Renal cortical epithelial cell (primary cell): ENCODE results near the gene IKBKG. TPM values are rescaled to one million over a fixed set of nuclear protein-coding genes. Genes with fewer than 3 reads are reported as not detected.
"Not testable (repeated sequence)": the region's sequence is repeated elsewhere in the genome, so short reads cannot be mapped to it uniquely, and the experiment has no call there.

ENCODE experiments used
- DNase-seq: peaks from one replicate; pipeline ENCODE4 v3.0.0-alpha.2; 2011; ENCODE audit warnings: low read depth
- total RNA-seq: library from RNA; depleted of rRNA; stranded (reverse); fragments of >200 nt; gene quantifications from 2 replicates; pipeline ENCODE4 v1.2.3, GENCODE V29; 2014

The IKBKG gene
- total RNA-seq, 1 donor from 2014 or later = 17.9 TPM

DNA sequence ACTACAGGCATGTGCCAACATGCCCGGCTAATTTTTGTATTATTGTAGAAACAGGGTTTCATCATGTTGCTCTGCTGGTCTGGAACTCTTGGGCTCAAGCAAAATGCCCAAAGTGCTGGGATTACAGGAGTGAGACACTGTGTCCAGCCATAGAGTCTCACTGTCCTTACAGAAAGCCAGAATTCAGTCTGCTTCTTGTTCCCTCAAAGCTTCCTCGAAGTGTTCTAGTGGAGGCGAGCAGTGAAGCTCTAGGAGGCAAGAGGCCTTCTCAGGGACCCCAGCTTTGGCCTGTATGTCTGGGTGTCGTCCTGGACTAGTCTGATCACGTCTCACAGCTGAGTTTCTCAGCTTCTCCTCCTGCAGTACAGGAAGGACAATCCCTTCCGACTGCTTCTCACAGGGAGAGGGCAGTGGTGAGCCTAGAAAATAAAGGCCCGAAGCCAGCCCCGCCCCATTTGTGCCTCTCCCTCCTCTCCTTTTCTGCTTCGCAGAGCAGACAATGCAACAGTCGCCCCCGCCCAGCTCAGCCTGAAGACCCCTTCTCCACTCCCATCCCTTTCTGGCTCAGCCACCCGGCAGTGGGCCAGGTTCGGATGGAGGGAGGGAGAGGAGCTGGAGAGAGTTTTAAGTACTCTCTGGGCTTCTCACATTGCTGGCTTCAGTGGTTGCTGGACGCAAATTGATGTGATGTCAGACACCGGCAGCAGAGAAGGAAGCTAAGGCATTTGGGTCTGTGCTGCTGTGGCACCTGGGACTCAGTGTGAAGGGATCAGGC lies 20.3 kb upstream of the IKBKG start:
- peak; percentile 68 for DNase-seq

DNA sequence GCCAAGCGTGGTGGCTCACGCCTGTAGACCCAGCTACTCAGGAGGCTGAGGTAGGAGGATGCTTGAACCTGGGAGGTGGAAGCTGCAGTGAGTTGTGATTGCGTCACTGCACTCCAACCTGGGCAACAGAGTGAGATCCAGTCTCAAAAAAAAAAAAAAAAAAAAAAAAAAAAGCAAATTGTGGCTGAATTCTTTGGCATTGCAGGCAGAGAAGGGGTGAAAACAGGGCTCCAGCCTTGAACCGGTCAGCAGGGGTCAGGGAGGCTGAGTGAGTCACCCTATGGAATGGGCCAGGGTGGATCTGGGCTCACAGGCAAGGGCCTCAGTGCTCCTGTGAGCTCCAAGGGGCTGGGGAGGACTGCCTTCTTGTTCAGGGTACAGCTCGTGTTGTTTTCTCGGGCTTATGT lies 18.2 kb upstream of the IKBKG start:
- peak; percentile 27 for DNase-seq

DNA sequence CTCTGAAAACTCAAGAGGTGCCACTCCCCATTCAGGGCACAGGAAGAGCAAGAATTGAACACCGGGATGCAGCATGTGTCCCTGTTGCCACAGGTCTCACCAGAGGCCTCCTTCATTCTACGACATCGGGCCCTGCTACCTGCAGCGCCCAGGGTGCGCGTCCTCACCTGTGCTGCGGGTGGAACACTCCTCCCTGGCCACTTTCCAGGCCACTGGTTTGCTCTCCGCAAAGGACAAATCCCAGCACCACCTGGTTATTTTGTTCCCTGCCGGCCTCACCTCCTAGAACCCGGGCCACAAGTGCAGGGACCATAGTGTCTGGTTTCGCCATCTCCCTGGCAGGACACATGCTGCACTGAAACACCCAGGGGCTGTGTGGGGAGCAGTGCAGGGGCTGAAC lies 17.1 kb upstream of the IKBKG start:
- DNase-seq = no peak

DNA sequence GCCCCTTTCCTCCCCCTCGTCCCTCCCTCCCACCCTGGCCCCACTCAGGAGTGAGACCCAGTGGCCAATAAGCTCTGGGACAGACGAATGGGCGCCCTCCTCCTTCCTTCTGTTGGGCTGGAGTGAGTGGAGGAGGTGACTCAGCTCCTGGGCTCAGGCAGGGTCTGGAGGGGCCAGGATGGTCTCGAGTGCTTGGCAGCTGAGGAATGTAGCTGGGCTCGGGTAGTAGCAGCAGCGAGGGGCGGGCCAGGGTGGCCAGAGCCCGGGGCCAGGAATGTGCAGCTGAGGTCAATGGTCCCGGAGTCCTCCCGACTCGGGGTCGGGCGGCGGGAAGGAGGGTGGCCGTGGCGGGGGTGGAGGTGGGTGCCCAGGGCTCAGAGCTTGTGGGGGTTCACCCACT lies 15.8 kb upstream of the IKBKG start:
- peak; percentile 65 for DNase-seq

DNA sequence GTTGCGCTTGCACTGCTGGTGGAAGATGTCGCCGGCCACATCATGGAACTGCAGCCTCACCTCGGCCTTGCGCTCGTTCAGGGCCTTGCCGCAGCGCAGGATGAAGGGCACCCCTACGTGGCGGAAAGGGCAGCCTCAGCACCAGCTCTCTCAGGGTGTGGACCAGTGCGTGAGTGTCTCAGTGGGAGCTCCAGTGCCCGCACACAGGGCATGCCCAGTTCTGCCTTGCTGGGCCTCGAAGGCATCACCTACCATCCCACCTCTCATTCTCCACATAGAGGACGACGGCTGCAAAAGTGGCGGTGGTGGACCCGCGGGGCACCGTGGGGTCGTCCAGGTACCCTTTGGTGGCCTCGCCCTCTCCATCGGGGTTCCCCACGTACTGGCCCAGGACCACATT lies 14.7 kb upstream of the IKBKG start:
- no peak for DNase-seq

DNA sequence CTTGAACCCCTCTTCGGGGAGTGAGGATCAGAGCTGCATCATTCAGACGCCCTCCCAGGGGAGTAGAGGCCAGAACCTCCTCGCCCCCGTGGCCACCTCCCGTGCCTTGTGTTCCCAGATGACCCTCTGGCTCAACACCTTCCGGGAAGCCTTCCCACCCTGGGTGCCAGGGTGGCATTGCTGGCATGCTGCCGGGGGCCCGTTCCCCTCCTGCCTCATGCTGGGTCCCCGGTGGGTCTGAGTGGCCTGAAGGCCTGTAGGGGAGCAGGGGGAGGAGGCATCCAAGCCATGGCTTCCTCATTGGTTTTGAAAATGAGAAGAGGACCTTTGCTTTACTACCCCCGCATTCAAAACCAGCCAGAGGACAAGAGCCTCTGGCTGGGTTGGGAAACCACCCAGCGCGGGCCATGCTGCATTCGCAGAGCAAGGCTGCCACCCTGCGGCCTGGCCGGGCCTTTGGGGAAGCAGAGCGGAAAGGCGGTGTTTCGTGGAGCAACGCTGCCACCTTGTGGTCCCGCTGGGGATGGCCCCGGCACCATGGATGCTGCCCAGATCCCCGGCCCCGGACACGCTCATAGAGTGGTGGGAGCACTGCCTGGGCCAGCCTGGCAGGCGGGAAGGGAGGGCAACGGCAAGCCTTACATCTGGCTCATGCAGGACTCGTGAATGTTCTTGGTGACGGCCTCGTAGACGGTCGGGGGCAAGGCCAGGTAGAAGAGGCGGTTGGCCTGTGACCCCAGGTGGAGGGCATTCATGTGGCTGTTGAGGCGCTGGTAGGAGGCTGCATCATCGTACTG lies 12.7 kb upstream of the IKBKG start:
- DNase-seq = peak; percentile 51

DNA sequence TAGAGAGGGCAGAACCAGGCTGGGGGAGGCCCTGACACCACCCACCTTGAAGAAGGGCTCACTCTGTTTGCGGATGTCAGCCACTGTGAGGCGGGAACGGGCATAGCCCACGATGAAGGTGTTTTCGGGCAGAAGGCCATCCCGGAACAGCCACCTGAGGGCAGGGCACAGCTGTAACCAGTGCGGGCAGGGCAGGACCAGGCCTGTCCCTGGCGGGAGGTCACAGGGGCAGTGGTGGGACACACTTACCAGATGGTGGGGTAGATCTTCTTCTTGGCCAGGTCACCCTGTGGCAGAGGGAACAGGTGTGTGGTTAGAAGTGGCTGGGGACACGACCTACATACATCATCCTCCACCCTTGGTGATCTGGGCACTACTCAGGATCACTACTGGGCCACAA lies 11.5 kb upstream of the IKBKG start:
- DNase-seq = no peak

DNA sequence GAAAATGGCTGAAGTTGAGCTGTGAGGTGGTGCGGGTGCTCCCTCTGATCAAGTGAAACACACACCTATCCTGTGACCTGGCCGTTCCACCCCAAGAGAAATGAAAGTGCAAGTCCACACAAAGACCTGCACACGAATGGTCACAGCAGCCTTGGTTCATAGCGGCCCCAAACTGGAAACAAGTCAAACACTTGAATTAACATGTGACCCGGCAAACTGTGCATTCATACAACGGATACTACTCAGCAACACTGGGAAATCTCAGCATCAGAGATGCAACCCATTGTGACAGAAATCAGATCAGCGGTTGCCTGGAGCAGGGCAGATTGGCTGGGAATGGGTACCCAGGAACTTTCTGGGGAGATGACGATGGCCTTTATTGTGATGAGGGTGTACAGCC lies 8.3 kb upstream of the IKBKG start:
- DNase-seq = no peak

DNA sequence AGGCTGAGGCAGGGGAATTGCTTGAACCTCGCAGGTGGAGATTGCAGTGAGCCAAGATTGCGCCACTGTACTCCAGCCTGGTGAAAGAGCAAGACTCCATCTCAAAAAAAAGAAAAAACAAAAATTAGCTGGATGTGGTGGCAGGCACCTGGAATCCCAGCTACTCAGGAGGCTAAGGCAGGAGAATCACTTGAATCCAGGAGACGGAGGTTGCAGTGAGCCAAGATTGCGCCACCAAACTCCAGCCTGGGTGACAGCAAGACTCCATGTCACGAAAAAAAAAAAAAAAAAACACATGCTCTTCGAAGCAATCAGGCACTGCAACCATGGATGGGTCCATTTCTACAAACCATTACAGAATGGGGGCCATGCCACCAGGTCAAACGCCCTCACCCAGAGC lies 7.1 kb upstream of the IKBKG start:
- DNase-seq = not testable (repeated sequence)

DNA sequence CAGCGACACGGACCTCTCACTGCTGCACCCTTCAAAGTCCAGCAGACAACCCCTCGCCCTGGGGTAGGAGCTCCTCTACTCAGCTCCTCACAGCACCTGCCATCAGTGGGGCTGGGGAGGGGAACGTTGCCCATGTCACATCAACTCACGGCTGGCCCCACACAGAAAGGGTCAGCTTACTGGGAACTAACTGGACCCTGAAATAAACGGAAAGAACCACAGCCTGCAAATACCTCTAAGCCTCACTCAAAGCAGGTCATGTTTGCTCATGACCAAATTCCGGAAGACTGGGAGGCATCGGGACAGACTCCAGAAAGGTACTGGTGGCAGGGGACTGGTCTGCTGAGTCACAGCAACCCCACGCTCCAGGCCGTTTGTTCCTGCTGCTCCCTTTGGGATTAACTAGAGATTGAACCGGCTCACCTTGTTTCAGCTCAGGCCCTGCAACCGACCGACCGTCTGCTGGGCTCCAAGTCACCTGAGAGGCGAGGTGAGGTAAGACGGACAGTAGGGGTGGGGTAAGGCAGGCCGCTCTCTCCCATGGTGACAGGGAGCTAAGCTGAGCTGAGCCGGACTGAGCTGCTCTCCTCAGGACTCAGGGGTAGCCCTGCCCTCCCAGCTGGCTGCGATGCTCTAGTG lies 6.4 kb upstream of the IKBKG start:
- peak; percentile 68 for DNase-seq

DNA sequence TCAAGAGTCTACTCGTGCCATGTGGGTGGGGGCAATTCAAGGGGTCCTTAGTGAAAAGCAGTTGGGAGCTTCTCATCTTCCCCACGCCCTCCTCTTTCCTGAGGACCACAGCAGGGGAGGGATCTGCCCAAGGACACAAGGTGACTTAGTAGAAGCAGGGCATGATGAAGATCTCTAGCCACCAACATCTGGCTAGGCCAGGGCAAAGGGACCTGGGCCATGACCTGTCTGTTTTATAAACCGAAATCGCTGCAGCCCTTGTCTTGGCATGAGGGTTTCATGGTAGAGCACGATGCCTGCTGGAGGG lies 5.9 kb upstream of the IKBKG start:
- no peak for DNase-seq

DNA sequence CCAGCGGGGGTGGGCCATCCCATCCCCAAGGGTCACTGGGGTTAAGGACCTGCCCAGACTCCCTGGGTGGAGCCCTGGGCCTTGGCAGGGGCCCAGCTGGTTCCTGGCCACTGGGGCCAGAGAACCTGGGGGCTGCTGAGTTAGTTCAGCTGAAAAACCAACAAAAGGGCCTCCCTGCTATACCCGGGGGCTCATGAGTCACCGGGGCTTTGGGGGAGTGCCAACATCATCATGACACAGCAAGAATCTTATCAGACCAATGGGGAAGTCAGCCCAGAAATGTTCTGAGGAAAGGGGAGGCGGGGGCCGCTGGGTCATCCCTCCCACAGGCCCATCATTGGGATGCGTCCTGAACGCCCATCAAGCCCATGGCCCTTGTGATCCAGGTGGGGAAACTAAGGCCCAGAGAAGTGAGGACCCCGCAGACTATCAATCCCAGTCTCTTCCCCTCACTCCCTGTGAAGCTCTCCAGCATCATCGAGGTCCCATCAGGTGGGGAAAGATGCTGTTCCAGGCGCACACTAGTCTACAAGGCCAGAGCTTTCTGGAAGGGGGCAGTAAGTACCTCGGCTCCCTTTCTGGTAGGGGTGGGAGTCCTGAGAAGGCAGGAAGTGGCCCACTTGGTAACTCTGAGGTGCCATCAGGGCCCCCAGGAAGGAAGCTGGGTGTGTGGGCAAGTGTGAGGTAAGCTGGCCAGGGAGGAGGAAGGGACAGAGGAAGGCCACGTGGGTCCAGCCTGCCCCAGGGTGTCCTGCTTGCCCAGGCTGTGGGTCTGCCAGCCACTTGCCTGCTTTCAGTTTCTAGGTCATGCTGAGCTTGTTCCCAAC lies 5.3 kb upstream of the IKBKG start:
- peak; percentile 81 for DNase-seq

DNA sequence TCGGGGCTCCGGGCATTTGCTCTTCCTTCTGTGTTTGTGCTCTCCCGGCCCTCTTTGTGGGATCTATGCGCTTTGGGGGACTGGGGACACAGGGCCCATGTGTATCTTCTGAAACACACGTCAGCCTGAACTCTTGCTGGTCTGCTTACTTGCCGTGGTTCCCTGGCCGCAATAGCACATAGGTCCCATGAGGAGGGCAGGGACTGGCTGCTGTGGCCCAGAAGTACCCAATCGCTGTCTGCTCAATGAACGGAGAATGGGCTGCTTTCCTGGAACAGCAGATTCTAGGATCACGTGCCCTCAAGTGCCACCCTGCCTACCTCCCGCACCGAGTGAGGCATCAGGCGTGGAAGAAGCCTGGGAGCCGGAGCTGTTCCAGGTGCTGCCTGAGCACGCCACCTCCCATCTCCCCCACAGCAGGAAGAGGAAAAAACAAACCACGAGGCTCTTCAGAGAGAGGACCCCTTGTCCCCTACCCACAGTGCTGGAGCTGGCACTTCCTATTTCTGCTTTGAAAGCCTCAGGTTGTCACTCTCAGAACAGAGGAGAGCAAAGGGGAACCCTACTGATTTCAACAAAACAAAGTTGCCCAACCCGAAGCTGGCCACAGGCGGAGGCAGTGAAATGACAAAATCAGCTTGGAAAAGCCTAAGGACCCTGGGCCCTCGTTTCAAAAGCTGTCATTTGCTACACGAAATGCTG lies 4.5 kb upstream of the IKBKG start:
- DNase-seq = peak; percentile 8

DNA sequence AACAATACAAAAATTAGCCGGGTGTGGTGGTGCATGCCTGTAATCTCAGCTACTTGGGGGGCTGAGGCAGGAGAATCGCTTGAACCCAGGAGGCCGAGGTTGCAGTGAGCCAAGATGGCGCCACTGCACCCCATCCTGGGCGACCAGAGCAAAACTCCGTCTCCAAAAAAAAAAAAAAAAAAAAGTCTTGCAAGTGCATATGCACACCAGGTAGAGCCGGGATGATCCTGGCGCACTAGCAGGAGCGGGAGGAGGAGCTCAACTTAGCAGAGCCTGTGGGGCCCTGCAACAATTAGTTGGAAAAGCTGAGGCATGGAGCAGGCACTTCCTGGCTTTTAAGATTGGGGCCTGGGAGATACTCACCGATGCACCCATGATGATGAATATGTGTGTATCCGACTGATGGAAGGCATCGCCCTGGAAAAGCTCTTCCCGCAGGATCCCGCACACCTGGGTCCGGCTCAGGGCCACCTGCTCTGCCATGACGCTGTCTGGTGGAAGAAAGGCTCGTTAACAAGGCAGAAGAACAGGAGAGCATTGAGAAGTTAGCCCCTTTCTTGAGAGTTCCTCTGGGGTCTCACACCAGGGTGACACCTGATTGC lies 1.6 kb upstream of the IKBKG start:
- no peak for DNase-seq

DNA sequence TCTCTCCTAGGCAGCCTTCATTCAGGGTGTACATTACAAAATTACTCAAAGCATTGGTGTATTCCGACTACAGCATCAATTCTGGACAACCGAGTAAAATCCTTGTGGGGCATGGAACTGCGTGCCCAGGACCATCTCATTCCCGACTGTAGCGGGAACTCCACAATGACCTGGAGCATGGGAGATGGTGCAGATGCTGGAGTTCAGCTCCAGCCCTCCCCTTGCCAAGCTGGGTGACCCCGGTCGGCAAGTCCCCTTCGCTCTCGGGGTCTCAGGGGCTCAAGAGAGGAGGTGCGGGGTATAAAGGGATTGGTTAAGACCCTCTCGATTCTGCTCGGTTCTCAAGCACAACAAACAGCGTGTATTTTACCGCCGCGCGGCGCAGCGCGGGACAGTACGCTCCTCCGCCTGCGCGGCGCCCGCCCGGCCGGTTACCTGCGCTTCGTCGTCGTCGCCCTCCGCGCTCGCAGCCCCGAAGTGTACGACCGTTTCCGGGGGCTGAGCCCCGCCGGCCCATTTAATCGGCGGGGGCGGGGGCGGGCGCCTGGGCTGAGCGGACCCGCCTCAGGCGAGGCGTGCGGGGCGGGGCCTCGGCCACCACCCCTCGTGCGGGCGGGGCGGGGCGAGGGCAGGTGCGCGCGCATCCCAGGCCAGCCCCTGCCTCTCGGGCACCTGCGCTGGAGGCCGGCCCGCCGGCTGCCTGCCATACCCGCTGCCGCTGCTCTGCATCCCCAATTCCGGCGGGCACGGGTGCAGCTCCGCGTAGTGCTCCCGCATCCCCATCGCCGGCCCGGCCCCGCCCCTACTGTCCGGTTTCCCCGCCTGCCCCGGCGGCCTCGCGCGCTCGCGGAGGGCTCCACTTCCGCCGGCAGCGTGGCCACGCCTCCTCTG lies 821 bp upstream of the IKBKG start, which contains the start of gene G6PD:
TSS of gene G6PD (minus strand) at position 493 of the 891 bp plus-strand sequence. CDS start 691 bp downstream, outside the sequence.
- DNase-seq = no peak

DNA sequence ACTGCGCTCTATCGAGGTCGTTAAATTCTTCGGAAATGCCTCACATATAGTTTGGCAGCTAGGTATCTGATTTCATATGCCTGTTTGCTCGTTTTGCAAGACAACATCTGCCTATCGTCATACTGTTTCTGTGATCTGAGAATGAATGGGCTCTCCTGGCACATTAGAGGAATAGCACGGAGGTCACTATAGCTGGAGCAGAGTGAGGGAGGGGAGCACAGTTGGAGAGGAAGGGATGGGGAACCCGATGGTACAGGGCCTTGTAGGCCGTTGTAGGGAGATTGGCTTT lies 552 bp downstream of the IKBKG start:
- no peak for DNase-seq

DNA sequence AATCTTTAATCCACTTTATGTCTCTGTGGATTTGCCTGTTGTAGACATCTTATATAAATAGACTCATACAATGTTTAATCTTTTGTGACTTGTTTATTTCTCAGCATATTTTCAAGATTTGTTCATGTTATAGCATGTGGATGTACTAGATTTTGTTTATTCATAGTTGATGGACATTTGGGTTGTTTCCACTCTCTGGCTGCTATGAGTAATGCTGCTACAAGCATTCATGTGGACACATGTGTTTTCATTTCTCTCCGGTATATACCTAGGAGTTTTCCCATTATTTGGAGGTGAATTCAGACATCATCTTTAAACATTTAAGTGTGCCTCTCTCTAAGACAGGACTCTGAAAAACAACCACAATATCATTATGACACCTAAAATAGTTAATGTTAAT lies 2.3 kb downstream of the IKBKG start:
- DNase-seq = no peak

DNA sequence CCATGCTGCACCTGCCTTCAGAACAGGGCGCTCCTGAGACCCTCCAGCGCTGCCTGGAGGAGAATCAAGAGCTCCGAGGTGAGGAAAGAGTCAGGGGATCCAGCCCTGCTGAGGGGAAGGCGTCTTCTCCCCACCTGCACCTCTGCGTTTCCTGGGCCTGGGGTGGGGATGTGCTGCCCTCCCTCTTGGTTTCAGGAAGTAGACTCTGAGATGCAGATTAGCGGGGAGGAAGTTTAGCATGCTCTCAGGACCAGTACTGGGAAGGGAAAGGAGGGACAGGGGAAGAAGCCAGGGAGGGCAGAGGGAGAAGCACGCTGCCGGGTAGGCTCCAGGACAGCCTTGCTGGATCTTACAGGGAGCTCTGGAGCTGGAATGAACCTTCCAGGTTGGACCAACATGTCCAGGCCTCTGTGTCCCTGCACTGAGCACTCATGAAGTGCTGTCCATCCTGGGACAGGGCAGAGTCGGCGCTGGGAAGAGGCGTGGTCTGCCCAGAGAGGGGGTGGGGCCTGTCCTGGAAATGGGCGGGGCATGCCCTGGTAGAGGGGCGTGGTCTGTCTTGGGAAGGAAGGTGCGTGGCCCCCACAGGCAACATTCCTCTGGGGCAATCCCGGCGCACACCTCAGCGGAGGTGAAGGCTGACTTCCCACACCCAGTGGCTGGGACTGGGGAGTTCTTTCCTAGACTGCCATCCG lies 4.8 kb downstream of the IKBKG start:
- DNase-seq = not testable (repeated sequence)

DNA sequence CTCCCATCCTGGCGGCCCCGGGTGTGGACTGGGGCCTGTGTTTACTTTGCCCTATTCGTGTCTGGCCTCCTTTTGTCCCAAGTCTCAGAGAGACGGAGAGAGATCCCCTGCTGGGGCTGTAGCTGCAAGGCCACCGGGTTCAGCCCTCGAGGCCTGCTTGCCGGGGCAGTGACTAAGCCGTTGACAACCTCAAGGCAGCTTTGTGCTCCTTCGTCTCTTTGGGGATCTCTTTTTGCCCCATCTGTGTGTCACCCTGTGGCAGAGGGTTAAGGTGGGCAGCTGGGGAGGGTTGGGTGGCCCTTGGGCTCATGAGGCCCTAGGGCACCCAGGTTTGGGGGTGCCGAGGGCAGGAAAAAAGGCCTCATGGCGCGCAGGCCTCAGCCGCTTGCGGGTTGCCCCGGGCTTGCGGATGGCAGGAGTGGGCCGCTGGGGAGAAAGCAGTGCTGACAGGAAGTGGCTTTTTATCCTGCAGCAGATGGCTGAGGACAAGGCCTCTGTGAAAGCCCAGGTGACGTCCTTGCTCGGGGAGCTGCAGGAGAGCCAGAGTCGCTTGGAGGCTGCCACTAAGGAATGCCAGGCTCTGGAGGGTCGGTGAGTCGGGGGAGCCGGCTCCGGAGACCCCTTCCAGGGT lies 10.8 kb downstream of the IKBKG start:
- not testable (repeated sequence) for DNase-seq
